Adrenal gland (tissue), 5 donors: ENCODE measurements around the gene BEX2.
A peak's percentile ranks its signal among the peaks of the same experiment; 100 is the strongest.

ENCODE experiments used
- POLR2A ChIP-seq, 2 donors: fragments of 450-650 bp; IDR thresholded peaks; one replicate each; pipeline ENCODE4 v1.6.1; 2017; ENCODE audit warnings: antibody characterized with exemption in 2 of 2, mild to moderate bottlenecking in 2 of 2, moderate library complexity in 1 of 2
- TF ChIP-seq, protein P1 (sequence below), 6 experiments: fragments of 450-650 bp in 4 of 6; fragments of 200-600 bp in 2 of 6; sonication (generic) in 1 of 6; IDR thresholded peaks; 1 replicate in 5 of 6; 2 replicates in 1 of 6; pipeline versions ENCODE4 v1.5.1 to v1.8.0; 2016 to 2021; ENCODE audit warnings: antibody characterized with exemption in 6 of 6, mild to moderate bottlenecking in 2 of 6, moderate library complexity in 1 of 6
- donor health status: DM: no; HTN: no; CAD: no.

- TF ChIP-seq, protein P1, sequence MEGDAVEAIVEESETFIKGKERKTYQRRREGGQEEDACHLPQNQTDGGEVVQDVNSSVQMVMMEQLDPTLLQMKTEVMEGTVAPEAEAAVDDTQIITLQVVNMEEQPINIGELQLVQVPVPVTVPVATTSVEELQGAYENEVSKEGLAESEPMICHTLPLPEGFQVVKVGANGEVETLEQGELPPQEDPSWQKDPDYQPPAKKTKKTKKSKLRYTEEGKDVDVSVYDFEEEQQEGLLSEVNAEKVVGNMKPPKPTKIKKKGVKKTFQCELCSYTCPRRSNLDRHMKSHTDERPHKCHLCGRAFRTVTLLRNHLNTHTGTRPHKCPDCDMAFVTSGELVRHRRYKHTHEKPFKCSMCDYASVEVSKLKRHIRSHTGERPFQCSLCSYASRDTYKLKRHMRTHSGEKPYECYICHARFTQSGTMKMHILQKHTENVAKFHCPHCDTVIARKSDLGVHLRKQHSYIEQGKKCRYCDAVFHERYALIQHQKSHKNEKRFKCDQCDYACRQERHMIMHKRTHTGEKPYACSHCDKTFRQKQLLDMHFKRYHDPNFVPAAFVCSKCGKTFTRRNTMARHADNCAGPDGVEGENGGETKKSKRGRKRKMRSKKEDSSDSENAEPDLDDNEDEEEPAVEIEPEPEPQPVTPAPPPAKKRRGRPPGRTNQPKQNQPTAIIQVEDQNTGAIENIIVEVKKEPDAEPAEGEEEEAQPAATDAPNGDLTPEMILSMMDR (IDR thresholded peaks at IDR 0.05): peak; percentile 33 to 70 (median 64)
- TF ChIP-seq POLR2A (IDR thresholded peaks at IDR 0.05): no peak
Measured at GRCh38 chrX:103343105-103343504, 32.3 kb upstream of the BEX2 start.
